ENCODE measurements around the gene PLXNA4. TPM values are rescaled to one million over a fixed set of nuclear protein-coding genes. Genes with fewer than 3 reads are reported as not detected.

PLXNA4 gene
- total and polyA plus RNA-seq, 7 experiments from 2014 or later: 0.05 to 31.6 (median 1.1) TPM

- peaks cover 0 to 6% (median under 1%) of the 10 kb centered on the region in 11 donors for H3K9me3 Mint-ChIP-seq
- peaks cover 0 to 18% (median 5%) of the 10 kb centered on the region in 5 donors for H3K36me3 Mint-ChIP-seq
- ChIA-PET CTCF (interaction anchor here (1.0 to 7.1 kb wide), 2 partner anchors 146 to 183 kb away, joined by 3 to 136 read pairs; no protein-coding TSS in a partner anchor), POLR2A (interaction anchor here (1.0 kb wide), 1 partner anchor 34 kb away, joined by 3 read pairs; no protein-coding TSS in a partner anchor)
- Histone ChIP-seq H3K4me3 (ENCODE audit: low read length) (no peak overlapping the region), H3K27me3 (ENCODE audit: control insufficient read depth in 2 of 2, insufficient read depth in 2 of 2, low read length in 2 of 2) (no peaks in the 10 kb centered on the region), H3K9me3 (ENCODE audit: control insufficient read depth in 2 of 3, low read length in 3 of 3) (no peaks in the 10 kb centered on the region), H3K36me3 (ENCODE audit: control insufficient read depth in 2 of 3, insufficient read depth in 3 of 3, low read length in 3 of 3) (no peaks in the 10 kb centered on the region), H3K27ac (ENCODE audit: low read depth, low read length) (no peak overlapping the region), H3K4me1 (ENCODE audit: control insufficient read depth in 2 of 2, insufficient read depth in 2 of 2, low read length in 2 of 2) (no peaks in the 10 kb centered on the region)
- no peak for ATAC-seq
- H3K4me1 Mint-ChIP-seq: peaks cover 0 to 34% (median 6%) of the 10 kb centered on the region in 7 donors
- no peak overlapping the region for H3K27ac Mint-ChIP-seq
- H3K27me3 Mint-ChIP-seq: peaks cover 0 to 13% (median 0%) of the 10 kb centered on the region in 5 donors
- no peak overlapping the region for H3K4me3 Mint-ChIP-seq
- intact Hi-C loops (cut with micrococcal nuclease): no loop called here
- no peak for DNase-seq
Measured at GRCh38 chr7:132397070-132397469, 179.2 kb downstream of the PLXNA4 start.

- H3K4me1 ChIP-seq (ENCODE audit: control insufficient read depth in 2 of 2, insufficient read depth in 2 of 2, low read length in 2 of 2): no peaks in the 10 kb centered on the region
- Mint-ChIP-seq H3K36me3 (peaks cover 0 to 14% (median 0%) of the 10 kb centered on the region in 5 donors), H3K27me3 (peaks cover 0 to 22% (median 4%) of the 10 kb centered on the region in 5 donors), H3K4me3 (no peak overlapping the region), H3K9me3 (peaks cover 0 to 3% (median 0%) of the 10 kb centered on the region in 11 donors), H3K4me1 (peaks cover 0 to 34% (median 6%) of the 10 kb centered on the region in 7 donors), H3K27ac (peak overlapping the region in 2 of 9 donors; percentile 53 to 59)
- H3K36me3 ChIP-seq (ENCODE audit: control insufficient read depth in 2 of 3, insufficient read depth in 3 of 3, low read length in 3 of 3): no peaks in the 10 kb centered on the region
- no peaks in the 10 kb centered on the region for H3K9me3 ChIP-seq (ENCODE audit: control insufficient read depth in 2 of 3, low read length in 3 of 3)
- DNase-seq (no peak), ATAC-seq (no peak)
- no peak overlapping the region for H3K27ac ChIP-seq (ENCODE audit: low read depth, low read length)
- ChIA-PET POLR2A (no interaction called here), CTCF (interaction anchor here (1.2 to 7.1 kb wide), 4 partner anchors 77 to 185 kb away, joined by 3 to 136 read pairs (median 6); no protein-coding TSS in a partner anchor)
- no peaks in the 10 kb centered on the region for H3K27me3 ChIP-seq (ENCODE audit: control insufficient read depth in 2 of 2, insufficient read depth in 2 of 2, low read length in 2 of 2)
- intact Hi-C loops (cut with micrococcal nuclease): loop anchor here (2.0 kb wide), 2 partner anchors 35 to 1037 kb away; no protein-coding TSS in a partner anchor
- H3K4me3 ChIP-seq (ENCODE audit: low read length): no peak overlapping the region
Measured at GRCh38 chr7:132395361-132395760, 180.9 kb downstream of the PLXNA4 start.

- Histone ChIP-seq H3K27me3 (ENCODE audit: control insufficient read depth in 2 of 2, insufficient read depth in 2 of 2, low read length in 2 of 2) (no peaks in the 10 kb centered on the region), H3K36me3 (ENCODE audit: control insufficient read depth in 2 of 3, insufficient read depth in 3 of 3, low read length in 3 of 3) (no peaks in the 10 kb centered on the region), H3K9me3 (ENCODE audit: control insufficient read depth in 2 of 3, low read length in 3 of 3) (no peaks in the 10 kb centered on the region), H3K4me1 (ENCODE audit: control insufficient read depth in 2 of 2, insufficient read depth in 2 of 2, low read length in 2 of 2) (no peaks in the 10 kb centered on the region), H3K4me3 (ENCODE audit: low read length) (no peak overlapping the region), H3K27ac (ENCODE audit: low read depth, low read length) (no peak overlapping the region)
- peaks cover 0 to 27% (median 4%) of the 10 kb centered on the region in 5 donors for H3K27me3 Mint-ChIP-seq
- peaks cover 0 to 30% (median 6%) of the 10 kb centered on the region in 7 donors for H3K4me1 Mint-ChIP-seq
- intact Hi-C loops (cut with micrococcal nuclease): loop anchor here (1.0 to 5.0 kb wide), 10 partner anchors 36 to 1038 kb away; no protein-coding TSS in a partner anchor
- H3K9me3 Mint-ChIP-seq: peaks cover 0 to 5% (median 0%) of the 10 kb centered on the region in 11 donors
- peak in 7 of 9 donors; percentile 34 to 62 (median 40) for DNase-seq
- ChIA-PET POLR2A (no interaction called here), CTCF (interaction anchor here (0.7 to 7.1 kb wide), 14 partner anchors 36 to 1040 kb away, joined by 3 to 136 read pairs (median 4); no protein-coding TSS in a partner anchor)
- peak; percentile 61 for ATAC-seq
- H3K4me3 Mint-ChIP-seq: peak overlapping the region in 1 of 10 donors; percentile 36
- peak overlapping the region in 2 of 9 donors; percentile 7 to 53 for H3K27ac Mint-ChIP-seq
- H3K36me3 Mint-ChIP-seq: peaks cover 0 to 14% (median 0%) of the 10 kb centered on the region in 5 donors
Measured at GRCh38 chr7:132394283-132395198, 181.7 kb downstream of the PLXNA4 start.

GRCh38 chr7:132393789-132394261 lies 182.4 kb downstream of the PLXNA4 start:
- POLR2A ChIA-PET: no interaction called here
- no peak for ATAC-seq

GRCh38 chr7:132392713-132393112 lies 183.6 kb downstream of the PLXNA4 start:
- H3K9me3 ChIP-seq (ENCODE audit: control insufficient read depth in 2 of 3, low read length in 3 of 3): no peaks in the 10 kb centered on the region
- peaks cover 0 to 28% (median 6%) of the 10 kb centered on the region in 7 donors for H3K4me1 Mint-ChIP-seq
- H3K27ac Mint-ChIP-seq: no peak overlapping the region
- peaks cover 0 to 12% (median 0%) of the 10 kb centered on the region in 5 donors for H3K36me3 Mint-ChIP-seq
- DNase-seq: no peak
- no peaks in the 10 kb centered on the region for H3K4me1 ChIP-seq (ENCODE audit: control insufficient read depth in 2 of 2, insufficient read depth in 2 of 2, low read length in 2 of 2)
- intact Hi-C loops (cut with micrococcal nuclease): loop anchor here in 1 of 2 donors (5.0 kb wide), 1 partner anchor 165 kb away; no protein-coding TSS in a partner anchor
- no peaks in the 10 kb centered on the region for H3K27me3 ChIP-seq (ENCODE audit: control insufficient read depth in 2 of 2, insufficient read depth in 2 of 2, low read length in 2 of 2)
- peaks cover 0 to 45% (median 4%) of the 10 kb centered on the region in 5 donors for H3K27me3 Mint-ChIP-seq
- peaks cover 0 to 5% (median 0%) of the 10 kb centered on the region in 11 donors for H3K9me3 Mint-ChIP-seq
- H3K27ac ChIP-seq (ENCODE audit: low read depth, low read length): no peak overlapping the region
- H3K4me3 ChIP-seq (ENCODE audit: low read length): no peak overlapping the region
- POLR2A ChIA-PET: no interaction called here
- no peak overlapping the region for H3K4me3 Mint-ChIP-seq
- CTCF ChIA-PET: interaction anchor here (2.4 to 7.1 kb wide), 2 partner anchors 188 to 194 kb away, joined by 8 to 136 read pairs; no protein-coding TSS in a partner anchor
- H3K36me3 ChIP-seq (ENCODE audit: control insufficient read depth in 2 of 3, insufficient read depth in 3 of 3, low read length in 3 of 3): no peaks in the 10 kb centered on the region
- ATAC-seq: no peak

More at GRCh38 chr7:132393789-132394261, 182.4 kb downstream of the PLXNA4 start:
- Mint-ChIP-seq H3K27ac (no peak overlapping the region), H3K36me3 (peaks cover 0 to 12% (median 0%) of the 10 kb centered on the region in 5 donors), H3K27me3 (peaks cover 0 to 34% (median 4%) of the 10 kb centered on the region in 5 donors), H3K9me3 (peaks cover 0 to 5% (median 0%) of the 10 kb centered on the region in 11 donors), H3K4me3 (no peak overlapping the region), H3K4me1 (peaks cover 0 to 28% (median 6%) of the 10 kb centered on the region in 7 donors)
- Histone ChIP-seq H3K4me3 (ENCODE audit: low read length) (no peak overlapping the region), H3K27ac (ENCODE audit: low read depth, low read length) (no peak overlapping the region), H3K36me3 (ENCODE audit: control insufficient read depth in 2 of 3, insufficient read depth in 3 of 3, low read length in 3 of 3) (no peaks in the 10 kb centered on the region), H3K9me3 (ENCODE audit: control insufficient read depth in 2 of 3, low read length in 3 of 3) (no peaks in the 10 kb centered on the region), H3K27me3 (ENCODE audit: control insufficient read depth in 2 of 2, insufficient read depth in 2 of 2, low read length in 2 of 2) (no peaks in the 10 kb centered on the region), H3K4me1 (ENCODE audit: control insufficient read depth in 2 of 2, insufficient read depth in 2 of 2, low read length in 2 of 2) (no peaks in the 10 kb centered on the region)
- peak in 1 of 9 donors; percentile 4 for DNase-seq
- CTCF ChIA-PET: interaction anchor here (0.7 to 7.1 kb wide), 12 partner anchors 37 to 1041 kb away, joined by 3 to 136 read pairs (median 4); no protein-coding TSS in a partner anchor
- intact Hi-C loops (cut with micrococcal nuclease): loop anchor here (1.0 to 5.0 kb wide), 10 partner anchors 37 to 1039 kb away; no protein-coding TSS in a partner anchor

- H3K27me3 ChIP-seq (ENCODE audit: control insufficient read depth in 2 of 2, insufficient read depth in 2 of 2, low read length in 2 of 2): no peaks in the 10 kb centered on the region
- DNase-seq (no peak), ATAC-seq (peak; percentile 68)
- intact Hi-C loops (cut with micrococcal nuclease): loop anchor here in 1 of 2 donors (5.0 kb wide), 1 partner anchor 167 kb away; no protein-coding TSS in a partner anchor
- no peaks in the 10 kb centered on the region for H3K4me1 ChIP-seq (ENCODE audit: control insufficient read depth in 2 of 2, insufficient read depth in 2 of 2, low read length in 2 of 2)
- H3K4me3 Mint-ChIP-seq: no peak overlapping the region
- peaks cover 0 to 23% (median 6%) of the 10 kb centered on the region in 7 donors for H3K4me1 Mint-ChIP-seq
- H3K9me3 Mint-ChIP-seq: peaks cover 0 to 5% (median 0%) of the 10 kb centered on the region in 11 donors
- H3K27ac ChIP-seq (ENCODE audit: low read depth, low read length): no peak overlapping the region
- no peak overlapping the region for H3K27ac Mint-ChIP-seq
- no peaks in the 10 kb centered on the region for H3K36me3 ChIP-seq (ENCODE audit: control insufficient read depth in 2 of 3, insufficient read depth in 3 of 3, low read length in 3 of 3)
- H3K4me3 ChIP-seq (ENCODE audit: low read length): no peak overlapping the region
- peaks cover 0 to 10% (median 0%) of the 10 kb centered on the region in 5 donors for H3K36me3 Mint-ChIP-seq
- no peaks in the 10 kb centered on the region for H3K9me3 ChIP-seq (ENCODE audit: control insufficient read depth in 2 of 3, low read length in 3 of 3)
- peaks cover 0 to 56% (median 4%) of the 10 kb centered on the region in 5 donors for H3K27me3 Mint-ChIP-seq
- ChIA-PET POLR2A (no interaction called here), CTCF (interaction anchor here (7.1 kb wide), 1 partner anchor 190 kb away, joined by 136 read pairs; no protein-coding TSS in a partner anchor)
Measured at GRCh38 chr7:132390705-132391104, 185.6 kb downstream of the PLXNA4 start.

Data from naive thymus-derived CD4-positive, alpha-beta T cell (primary cell).